Pancreas (tissue), 10 donors: Measurements from ENCODE around the gene BCORL1. TPM values are rescaled to one million over a fixed set of nuclear protein-coding genes. Genes with fewer than 3 reads are reported as not detected.

Source experiments
- ATAC-seq, 4 donors: fragments of 200-7000 bp; cut with Tn5 transposase; one replicate each; pipeline versions ENCODE4 v1.8.0 to v1.9.1; 2020; ENCODE audit warnings: mild to moderate bottlenecking in 4 of 4, moderate library complexity in 4 of 4
- DNase-seq, 6 donors: peaks; one replicate each; pipeline ENCODE4 v3.0.0-alpha.2; 2020
- FAIRE-seq: peaks from 2 replicates; lab custom pipeline; 2012; peaks lifted over from hg19 to GRCh38; lab: Jason Lieb, UNC
- H3K27ac ChIP-seq, 4 donors: fragments of 200-600 bp; sonication (generic); 1 replicate in 3 of 4; 2 replicates in 1 of 4; pipeline versions ENCODE4 v1.5.0 to v1.8.0; 2020
- H3K27me3 ChIP-seq, 4 donors: fragments of 200-600 bp; one replicate each; pipeline ENCODE4 v1.8.0; 2021
- H3K36me3 ChIP-seq, 3 donors: fragments of 200-600 bp; sonication (generic) in 1 of 3; one replicate each; pipeline versions ENCODE4 v1.5.0 to v1.8.0; 2020 to 2021
- H3K4me1 ChIP-seq, 3 donors: fragments of 200-600 bp; one replicate each; pipeline ENCODE4 v1.8.0; 2021
- H3K4me3 ChIP-seq, 4 donors: fragments of 200-600 bp; sonication (generic) in 2 of 4; one replicate each; pipeline versions ENCODE4 v1.5.0 to v1.8.0; 2020 to 2021
- H3K9me3 ChIP-seq, 4 donors: fragments of 200-600 bp; one replicate each; pipeline ENCODE4 v1.8.0; 2021
- WGBS, 2 donors: extraction: QIAGEN DNeasy Blood & Tissue Kit; methylation state at CpG; one replicate each; pipeline ENCODE4 v1.1.7; 2013; 5-methylcytosine and 5-hydroxymethylcytosine counted together
- intact Hi-C, 3 donors: fragments of 100-400 bp; cut with DNase I; formaldehyde crosslinking; loops; one replicate each; pipeline versions ENCODE4 v1.11.1 to v1.14.2; 2022
- polyA plus RNA-seq, 2 donors: library from polyadenylated mRNA; stranded (reverse); fragments of 200-250 nt; gene quantifications; one replicate each; pipeline ENCODE4 v1.2.3, GENCODE V29; 2013
- total RNA-seq, 6 donors: library from RNA; stranded (reverse); fragmentation: NEBNext Ultra II Directional in 4 of 6; extraction: Animal tissue kit (Norgen Biotek cat#: 25700) in 4 of 6; gene quantifications; one replicate each; pipeline versions ENCODE4 v1.2.1 to v1.2.4, GENCODE V29; 2021 to 2023
- TF ChIP-seq, protein P1 (sequence below), 4 donors: fragments of 200-600 bp; sonication (generic) in 3 of 4; IDR thresholded peaks; one replicate each; pipeline versions ENCODE4 v1.5.0 to v1.8.0; 2021; ENCODE audit warnings: antibody characterized with exemption in 4 of 4
- donor health status: healthy with polysubstance abuse.
- donor health status: DM: no; HTN: no; CAD: no; lungs with moderate emphysema.
- donor health status: DM: no; HTN: no; CAD: no.
- donor health status: control.
- donor health status: control.
- donor health status: Bipolar disorder and iron deficiency.
- donor health status: DM: yes; HTN: yes; CAD: no.
- donor health status: DM: no; HTN: no; CAD: no.
- donor health status: DM: no; HTN: no; CAD: no.
- donor health status: DM: yes; HTN: yes; CAD: no.

The BCORL1 gene
- 10 to 100 TPM in 1 of 6 donors, 1 to 10 TPM in 5; 3.5 to 11.1 (median 6.0) TPM for total RNA-seq
- polyA plus RNA-seq = 1 to 10 TPM; 1.7 to 3.7 TPM

DNA sequence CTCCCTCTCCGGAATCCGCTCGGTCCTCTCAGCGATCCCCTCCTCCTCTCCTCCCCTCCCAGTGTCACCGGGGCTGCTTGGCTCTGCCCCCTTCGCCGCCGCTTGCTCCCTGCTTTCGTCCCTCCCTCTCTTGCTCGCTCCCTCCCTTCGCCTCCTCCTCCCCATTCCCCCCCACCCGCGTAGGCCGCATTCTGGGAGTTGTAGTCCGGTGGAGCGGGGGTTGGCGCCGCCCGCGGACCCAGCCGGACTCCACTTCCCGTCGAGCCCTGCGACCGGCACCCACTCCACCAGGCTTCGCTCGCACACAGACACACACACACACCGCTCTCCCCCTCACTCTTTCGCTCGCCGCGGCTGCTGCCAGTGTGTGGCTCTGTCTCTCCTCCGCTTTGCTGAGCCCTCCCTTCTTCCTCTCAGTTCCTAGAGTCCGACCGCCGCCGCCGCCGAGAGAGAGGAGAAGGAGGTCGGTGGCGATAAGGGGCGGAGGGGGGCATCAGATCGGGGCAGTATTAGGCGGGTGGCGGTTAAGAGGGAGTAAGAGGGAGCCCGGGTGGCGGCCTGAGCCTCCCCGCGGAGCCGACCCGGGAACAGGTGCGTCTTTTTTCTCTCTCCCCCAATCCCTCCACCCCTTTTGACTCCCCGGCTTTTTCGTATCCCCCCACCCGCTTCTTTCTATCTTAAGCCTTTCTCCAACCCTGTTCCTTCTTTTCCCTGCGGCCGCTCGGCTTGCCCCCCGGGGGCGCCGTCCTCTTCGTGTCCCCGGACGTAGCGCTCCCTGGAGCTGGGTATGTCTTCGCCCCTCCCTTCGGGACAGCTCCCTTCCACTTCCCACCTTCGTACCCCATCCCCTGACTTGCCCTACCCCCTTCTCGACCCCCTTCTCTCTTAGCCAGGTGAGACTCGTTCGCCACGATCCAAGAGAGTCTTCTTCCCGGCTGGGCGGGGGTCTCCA, at the start of gene BCORL1:
TSS of gene BCORL1 (plus strand) at position 336 of the 952 bp plus-strand sequence. CDS start 22,597 bp downstream, outside the sequence.
- H3K27me3 ChIP-seq = no peaks in the 10 kb centered on the region
- peak; percentile 70 for FAIRE-seq
- peak; percentile 86 to 92 (median 89) for DNase-seq
- no peaks in the 10 kb centered on the region for H3K4me1 ChIP-seq
- H3K36me3 ChIP-seq = no peaks in the 10 kb centered on the region
- 1 to 29% methylated on average over 65 to 67 of the region's 74 CpGs for WGBS, 2 donors
- TF ChIP-seq, protein P1, sequence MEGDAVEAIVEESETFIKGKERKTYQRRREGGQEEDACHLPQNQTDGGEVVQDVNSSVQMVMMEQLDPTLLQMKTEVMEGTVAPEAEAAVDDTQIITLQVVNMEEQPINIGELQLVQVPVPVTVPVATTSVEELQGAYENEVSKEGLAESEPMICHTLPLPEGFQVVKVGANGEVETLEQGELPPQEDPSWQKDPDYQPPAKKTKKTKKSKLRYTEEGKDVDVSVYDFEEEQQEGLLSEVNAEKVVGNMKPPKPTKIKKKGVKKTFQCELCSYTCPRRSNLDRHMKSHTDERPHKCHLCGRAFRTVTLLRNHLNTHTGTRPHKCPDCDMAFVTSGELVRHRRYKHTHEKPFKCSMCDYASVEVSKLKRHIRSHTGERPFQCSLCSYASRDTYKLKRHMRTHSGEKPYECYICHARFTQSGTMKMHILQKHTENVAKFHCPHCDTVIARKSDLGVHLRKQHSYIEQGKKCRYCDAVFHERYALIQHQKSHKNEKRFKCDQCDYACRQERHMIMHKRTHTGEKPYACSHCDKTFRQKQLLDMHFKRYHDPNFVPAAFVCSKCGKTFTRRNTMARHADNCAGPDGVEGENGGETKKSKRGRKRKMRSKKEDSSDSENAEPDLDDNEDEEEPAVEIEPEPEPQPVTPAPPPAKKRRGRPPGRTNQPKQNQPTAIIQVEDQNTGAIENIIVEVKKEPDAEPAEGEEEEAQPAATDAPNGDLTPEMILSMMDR (IDR thresholded peaks at IDR 0.05) = no peak
- H3K4me3 ChIP-seq = peak within 1 kb of the TSS in 1 of 4 donors; percentile 28
- peak; percentile 81 to 94 (median 90) for ATAC-seq
- peak within 1 kb of the TSS in 1 of 4 donors; percentile 55 for H3K27ac ChIP-seq
- no peaks in the 10 kb centered on the region for H3K9me3 ChIP-seq
- intact Hi-C loops = no loop called here

DNA sequence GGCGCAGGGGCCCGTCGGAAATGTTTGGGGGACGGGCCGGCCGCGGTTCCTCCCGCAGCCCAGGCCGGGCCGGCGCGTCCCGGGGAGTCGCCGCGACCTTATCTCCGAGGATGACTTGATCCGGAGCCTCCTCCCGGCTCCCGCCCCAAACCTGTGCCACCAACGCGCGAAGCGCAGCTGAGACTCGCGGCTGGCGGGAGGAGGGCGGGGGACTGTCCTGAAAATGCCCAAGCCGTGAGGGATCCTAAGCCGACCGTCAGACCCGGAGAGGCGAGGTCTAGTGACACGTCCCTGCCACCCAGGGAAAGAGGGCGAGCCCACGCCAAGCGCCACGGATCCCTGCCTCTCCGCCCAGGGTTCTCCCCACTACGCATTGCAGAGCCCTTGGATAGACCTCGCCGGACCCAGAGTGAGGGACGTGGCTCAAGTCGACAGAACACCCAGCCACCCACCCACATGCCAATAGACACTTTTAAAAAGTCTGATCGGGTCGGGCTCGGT, 49.6 kb upstream of the BCORL1 start:
- TF ChIP-seq, protein P1 (IDR thresholded peaks at IDR 0.05) = no peak
- peak overlapping the region in 3 of 4 donors; percentile 5 to 50 (median 39) for H3K4me3 ChIP-seq
- FAIRE-seq (no peak), ATAC-seq (peak in 1 of 4 donors; percentile 0), DNase-seq (peak in 5 of 6 donors; percentile 10 to 81 (median 48))
- H3K36me3 ChIP-seq = no peaks in the 10 kb centered on the region
- no peaks in the 10 kb centered on the region for H3K27me3 ChIP-seq
- H3K27ac ChIP-seq = no peak overlapping the region
- H3K4me1 ChIP-seq = no peaks in the 10 kb centered on the region
- H3K9me3 ChIP-seq = no peaks in the 10 kb centered on the region
- intact Hi-C loops = no loop called here
- 2 to 48% methylated on average over 40 to 47 of the region's 47 CpGs for WGBS, 2 donors

DNA sequence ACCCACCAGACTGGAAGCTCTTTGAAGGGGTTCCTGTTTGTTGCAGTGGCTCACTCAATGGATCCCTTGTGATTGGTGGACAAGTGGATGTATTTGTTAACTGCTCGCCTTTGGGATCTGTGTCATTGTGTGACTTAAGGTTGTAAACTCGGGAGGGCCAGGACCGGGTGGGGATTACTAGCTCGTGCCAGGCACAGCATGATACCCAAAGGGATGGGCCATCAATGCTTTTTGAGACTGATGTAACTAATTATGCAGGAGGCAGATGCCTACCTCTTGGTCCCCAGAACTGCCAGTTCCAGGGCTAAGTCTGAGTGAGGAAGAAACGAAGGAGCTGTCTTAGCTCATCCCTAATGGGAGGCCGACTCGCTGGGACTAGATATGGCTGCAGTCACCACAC, 48.7 kb upstream of the BCORL1 start:
- intact Hi-C loops = no loop called here
- DNase-seq (no peak), ATAC-seq (no peak), FAIRE-seq (no peak)
- H3K36me3 ChIP-seq = no peaks in the 10 kb centered on the region
- H3K27ac ChIP-seq = no peak overlapping the region
- H3K4me3 ChIP-seq = no peak overlapping the region
- H3K27me3 ChIP-seq = no peaks in the 10 kb centered on the region
- H3K4me1 ChIP-seq = no peaks in the 10 kb centered on the region
- whole genome bisulfite sequencing, 2 donors = 47 to 60% methylated on average over 7 of the region's 7 CpGs
- TF ChIP-seq, protein P1 (IDR thresholded peaks at IDR 0.05) = no peak
- H3K9me3 ChIP-seq = no peaks in the 10 kb centered on the region

GRCh38 chrX:129934461-129934860, 48.0 kb upstream of the BCORL1 start:
- Histone ChIP-seq H3K36me3 (no peaks in the 10 kb centered on the region), H3K27me3 (no peaks in the 10 kb centered on the region), H3K4me3 (no peak overlapping the region), H3K27ac (no peak overlapping the region), H3K9me3 (no peaks in the 10 kb centered on the region), H3K4me1 (no peaks in the 10 kb centered on the region)
- DNase-seq (no peak), FAIRE-seq (no peak), ATAC-seq (no peak)
- WGBS, 2 donors = 64 to 77% methylated on average over 10 of the region's 10 CpGs
- TF ChIP-seq, protein P1 (IDR thresholded peaks at IDR 0.05) = no peak
- intact Hi-C loops = no loop called here
